ENCODE data around the gene P2RX6. TPM values are rescaled to one million over a fixed set of nuclear protein-coding genes. Genes with fewer than 3 reads are reported as not detected.

Gene P2RX6
- total RNA-seq, 4 donors from 2014 or later = 0.35 to 0.47 (median 0.40) TPM; not detected in 1

DNA sequence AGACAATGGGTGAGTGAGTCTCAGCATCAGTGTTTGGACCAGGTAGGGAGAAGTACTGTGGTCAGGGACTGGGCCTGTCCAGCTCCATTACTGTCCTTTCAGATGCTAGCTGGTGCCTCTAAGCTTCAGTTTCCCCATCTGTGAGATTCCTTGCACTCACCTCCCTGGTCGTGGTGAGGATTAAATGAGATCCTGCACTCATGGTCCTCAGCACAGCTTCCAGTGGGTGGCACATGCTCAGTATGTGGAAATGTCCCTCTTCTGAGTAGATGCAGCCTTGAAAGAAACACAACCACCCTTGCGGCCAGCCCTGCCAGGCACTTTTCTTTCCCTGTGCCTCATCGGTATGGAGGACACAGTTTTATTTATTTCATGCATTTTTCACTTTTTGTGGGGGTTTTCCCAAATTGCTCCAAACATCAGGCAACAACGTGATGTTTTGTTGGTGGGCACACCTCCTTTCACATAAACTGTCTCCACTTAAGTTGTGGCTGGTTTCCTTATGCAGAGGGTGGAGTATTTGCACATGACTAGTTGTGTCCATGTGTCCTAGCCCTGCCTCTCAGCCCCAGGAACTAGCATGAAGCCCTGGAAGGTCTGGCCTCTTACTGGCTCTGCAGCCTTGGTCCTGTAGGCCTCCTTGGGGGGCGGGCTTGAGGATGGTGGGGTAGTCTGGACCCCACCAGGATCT is 31.7 kb upstream of the P2RX6 start:
- ATAC-seq = no peak
- Histone ChIP-seq H3K27ac (peak overlapping the region in 2 of 4 donors; percentile 94 to 95), H3K9me3 (peaks cover 0 to 8% (median 0%) of the 10 kb centered on the region in 3 donors), H3K36me3 (peaks cover 0 to 43% of the 10 kb centered on the region in 2 donors), H3K27me3 (no peaks in the 10 kb centered on the region), H3K4me1 (peaks cover 3 to 49% (median 32%) of the 10 kb centered on the region in 3 donors), H3K4me3 (peak overlapping the region; percentile 61 to 62)
- WGBS, 2 donors (ENCODE audit: low coverage in 1 of 2) = 58 to 68% methylated on average over 4 of the region's 5 CpGs
- TF ChIP-seq POLR2AphosphoS5 (IDR thresholded peaks at IDR 0.05) = no peak
- TF ChIP-seq EP300 (IDR thresholded peaks at IDR 0.05) = no peak
- TF ChIP-seq, protein P1, sequence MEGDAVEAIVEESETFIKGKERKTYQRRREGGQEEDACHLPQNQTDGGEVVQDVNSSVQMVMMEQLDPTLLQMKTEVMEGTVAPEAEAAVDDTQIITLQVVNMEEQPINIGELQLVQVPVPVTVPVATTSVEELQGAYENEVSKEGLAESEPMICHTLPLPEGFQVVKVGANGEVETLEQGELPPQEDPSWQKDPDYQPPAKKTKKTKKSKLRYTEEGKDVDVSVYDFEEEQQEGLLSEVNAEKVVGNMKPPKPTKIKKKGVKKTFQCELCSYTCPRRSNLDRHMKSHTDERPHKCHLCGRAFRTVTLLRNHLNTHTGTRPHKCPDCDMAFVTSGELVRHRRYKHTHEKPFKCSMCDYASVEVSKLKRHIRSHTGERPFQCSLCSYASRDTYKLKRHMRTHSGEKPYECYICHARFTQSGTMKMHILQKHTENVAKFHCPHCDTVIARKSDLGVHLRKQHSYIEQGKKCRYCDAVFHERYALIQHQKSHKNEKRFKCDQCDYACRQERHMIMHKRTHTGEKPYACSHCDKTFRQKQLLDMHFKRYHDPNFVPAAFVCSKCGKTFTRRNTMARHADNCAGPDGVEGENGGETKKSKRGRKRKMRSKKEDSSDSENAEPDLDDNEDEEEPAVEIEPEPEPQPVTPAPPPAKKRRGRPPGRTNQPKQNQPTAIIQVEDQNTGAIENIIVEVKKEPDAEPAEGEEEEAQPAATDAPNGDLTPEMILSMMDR (IDR thresholded peaks at IDR 0.05) = no peak
- TF ChIP-seq POLR2A (IDR thresholded peaks at IDR 0.05) = no peak

DNA sequence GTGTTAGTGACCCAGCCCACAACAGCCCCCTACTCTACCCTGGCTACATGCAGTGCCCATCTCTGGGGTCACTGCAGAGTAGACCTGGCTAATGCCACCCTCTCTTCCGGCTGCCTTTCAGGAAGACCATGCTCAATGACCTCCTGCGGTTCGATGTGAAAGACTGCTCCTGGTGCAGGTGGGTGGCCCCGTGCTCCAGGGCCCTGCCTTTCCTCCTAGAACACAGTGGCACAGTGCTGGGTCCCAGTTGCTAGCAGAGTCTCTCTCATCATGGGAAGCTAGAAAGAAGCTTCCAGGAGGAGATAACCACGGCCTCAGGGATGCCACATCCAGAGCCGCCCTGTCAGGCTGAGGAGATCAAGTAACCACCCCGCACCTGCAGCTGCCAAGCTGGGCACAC is 29.2 kb upstream of the P2RX6 start:
- Histone ChIP-seq H3K36me3 (peaks cover 0 to 67% of the 10 kb centered on the region in 2 donors), H3K4me1 (peaks cover 3 to 32% (median 21%) of the 10 kb centered on the region in 3 donors), H3K9me3 (no peaks in the 10 kb centered on the region), H3K27me3 (no peaks in the 10 kb centered on the region), H3K4me3 (no peak overlapping the region), H3K27ac (no peak overlapping the region)
- TF ChIP-seq, protein P1 (IDR thresholded peaks at IDR 0.05) = no peak
- TF ChIP-seq POLR2AphosphoS5 (IDR thresholded peaks at IDR 0.05) = no peak
- no peak for TF ChIP-seq POLR2A (IDR thresholded peaks at IDR 0.05)
- TF ChIP-seq EP300 (IDR thresholded peaks at IDR 0.05) = no peak
- no peak for ATAC-seq
- no CpG with 5 or more reads among the region's 7 CpGs for WGBS, 2 donors (ENCODE audit: low coverage in 1 of 2)

GRCh38 chr22:20986365-20986764 is 28.6 kb upstream of the P2RX6 start:
- H3K4me1 ChIP-seq = peaks cover 0 to 25% (median 15%) of the 10 kb centered on the region in 3 donors
- H3K9me3 ChIP-seq = no peaks in the 10 kb centered on the region
- 93 to 94% methylated on average over 1 of the region's 1 CpG for WGBS, 2 donors (ENCODE audit: low coverage in 1 of 2)
- ATAC-seq = no peak
- no peak overlapping the region for H3K27ac ChIP-seq
- H3K4me3 ChIP-seq = no peak overlapping the region
- no peaks in the 10 kb centered on the region for H3K27me3 ChIP-seq
- peaks cover 0 to 73% of the 10 kb centered on the region in 2 donors for H3K36me3 ChIP-seq
- TF ChIP-seq, protein P1 (IDR thresholded peaks at IDR 0.05) = no peak
- TF ChIP-seq EP300 (IDR thresholded peaks at IDR 0.05) = no peak
- no peak for TF ChIP-seq POLR2AphosphoS5 (IDR thresholded peaks at IDR 0.05)
- TF ChIP-seq POLR2A (IDR thresholded peaks at IDR 0.05) = no peak

DNA sequence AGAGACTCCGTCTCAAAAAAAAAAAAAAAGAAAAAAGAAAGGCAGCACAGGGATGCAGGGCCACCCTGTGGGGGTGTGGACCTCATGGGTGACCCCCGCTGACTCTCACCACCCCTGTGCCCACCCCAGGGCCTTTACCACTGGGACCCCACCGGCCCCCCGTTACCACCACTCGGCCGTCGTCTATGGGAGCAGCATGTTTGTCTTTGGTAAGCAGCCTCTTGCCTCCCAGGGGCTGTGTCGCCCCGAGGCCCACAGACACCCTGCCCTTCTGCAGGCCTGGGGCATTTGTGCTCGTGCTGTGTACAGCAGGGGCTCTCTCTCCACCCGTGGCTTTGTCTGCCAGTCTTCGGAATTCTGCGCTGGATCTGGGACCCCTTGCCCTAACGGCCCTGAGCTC is 27.6 kb upstream of the P2RX6 start:
- Histone ChIP-seq H3K9me3 (no peaks in the 10 kb centered on the region), H3K27me3 (no peaks in the 10 kb centered on the region), H3K36me3 (peaks cover 0 to 84% of the 10 kb centered on the region in 2 donors), H3K27ac (no peak overlapping the region), H3K4me1 (peaks cover 0 to 22% (median 13%) of the 10 kb centered on the region in 3 donors), H3K4me3 (no peak overlapping the region)
- no peak for ATAC-seq
- no peak for TF ChIP-seq EP300 (IDR thresholded peaks at IDR 0.05)
- TF ChIP-seq, protein P1 (IDR thresholded peaks at IDR 0.05) = no peak
- TF ChIP-seq POLR2A (IDR thresholded peaks at IDR 0.05) = no peak
- 80% methylated on average over 3 of the region's 14 CpGs; no CpG with 5 or more reads in 1 of the 2 donors for WGBS, 2 donors (ENCODE audit: low coverage in 1 of 2)
